HEK293 (cell line): ENCODE measurements around the gene CRACR2A.

Experiments
- CTCF ChIA-PET: fragments of 350-600 bp; formaldehyde crosslinking; extraction: SDS; loops from one replicate; lab custom pipeline; 2021; ENCODE audit warnings: antibody characterized with exemption; lab: Yijun Ruan, JAX
- POLR2A ChIA-PET: fragments of 300-600 bp; formaldehyde crosslinking; extraction: SDS; loops from one replicate; lab custom pipeline; 2020; ENCODE audit warnings: antibody characterized with exemption, inconsistent platforms; lab: Yijun Ruan, JAX
- H3K27ac ChIP-seq: fragments of 200-500 bp; sonication (Bioruptor generic); 2 replicates; pipeline ENCODE4 v1.5.1; 2014; ENCODE audit warnings: low read depth, low read length, control low read depth, inconsistent platforms; ENCODE audit errors: extremely low read depth
- H3K36me3 ChIP-seq, 2 experiments: fragments of 200-500 bp in 1 of 2; sonication (Bioruptor generic) in 1 of 2; 1 replicate in 1 of 2; 2 replicates in 1 of 2; pipeline ENCODE4 v1.5.1; 2014 to 2017; ENCODE audit warnings: inconsistent platforms in 2 of 2, low read length in 2 of 2; ENCODE audit not compliant: control insufficient read depth in 2 of 2, insufficient read depth in 1 of 2
- H3K4me1 ChIP-seq: fragments of 200-500 bp; sonication (Bioruptor generic); 2 replicates; pipeline ENCODE4 v1.5.1; 2014; ENCODE audit warnings: mild to moderate bottlenecking, low read length, inconsistent platforms; ENCODE audit not compliant: control insufficient read depth, insufficient read depth
- H3K4me3 ChIP-seq: 2 replicates; pipeline ENCODE4 v1.5.1; 2011; ENCODE audit warnings: low read depth, mild to moderate bottlenecking, control low read depth, low read length, moderate library complexity
- H3K9me3 ChIP-seq: fragments of 200-500 bp; sonication (Bioruptor generic); 2 replicates; pipeline ENCODE4 v1.5.1; 2014; ENCODE audit warnings: low read depth, low read length, inconsistent platforms; ENCODE audit not compliant: control insufficient read depth, insufficient read depth
- BCL6B ChIP-seq: fragments of 450-650 bp; formaldehyde crosslinking; IDR thresholded peaks from 2 replicates; pipeline ENCODE4 v1.5.1; 2017; ENCODE audit warnings: missing biosample characterization, missing genetic modification characterization
- GFI1B ChIP-seq: fragments of 450-650 bp; formaldehyde crosslinking; IDR thresholded peaks from 2 replicates; pipeline ENCODE4 v1.5.1; 2016; ENCODE audit warnings: missing biosample characterization, missing genetic modification characterization
- GLI4 ChIP-seq: fragments of 450-650 bp; formaldehyde crosslinking; IDR thresholded peaks from 2 replicates; pipeline ENCODE4 v1.5.1; 2016; ENCODE audit warnings: missing biosample characterization, missing genetic modification characterization
- GLIS1 ChIP-seq: fragments of 450-650 bp; formaldehyde crosslinking; IDR thresholded peaks from 2 replicates; pipeline ENCODE4 v1.5.1; 2016; ENCODE audit warnings: missing biosample characterization, missing genetic modification characterization
- IKZF3 ChIP-seq: fragments of 450-650 bp; IDR thresholded peaks from 2 replicates; pipeline ENCODE4 v1.5.0; 2018; ENCODE audit warnings: missing biosample characterization, mild to moderate bottlenecking, missing genetic modification characterization, moderate library complexity
- MEIS1 ChIP-seq: sonication (generic); formaldehyde crosslinking; IDR thresholded peaks from 2 replicates; pipeline ENCODE4 v1.8.1; 2022; ENCODE audit warnings: missing genetic modification reagents, mild to moderate bottlenecking, borderline replicate concordance
- ZBTB49 ChIP-seq: fragments of 450-650 bp; formaldehyde crosslinking; IDR thresholded peaks from 2 replicates; pipeline ENCODE4 v1.5.1; 2016; ENCODE audit warnings: missing biosample characterization, missing genetic modification characterization, low read depth
- ZNF169 ChIP-seq: fragments of 450-650 bp; formaldehyde crosslinking; IDR thresholded peaks from 2 replicates; pipeline ENCODE4 v1.5.1; 2016; ENCODE audit warnings: missing biosample characterization, missing genetic modification characterization
- ZNF214 ChIP-seq: fragments of 450-650 bp; formaldehyde crosslinking; IDR thresholded peaks from 2 replicates; pipeline ENCODE4 v1.5.1; 2017; ENCODE audit warnings: missing biosample characterization, mild to moderate bottlenecking, missing genetic modification characterization, borderline replicate concordance
- ZNF280C ChIP-seq: fragments of 450-650 bp; formaldehyde crosslinking; IDR thresholded peaks from 2 replicates; pipeline ENCODE4 v1.5.1; 2016; ENCODE audit warnings: missing biosample characterization, missing genetic modification characterization
- ZNF350 ChIP-seq: fragments of 450-650 bp; formaldehyde crosslinking; IDR thresholded peaks from 2 replicates; pipeline ENCODE4 v1.5.0; 2017; ENCODE audit warnings: missing biosample characterization, mild to moderate bottlenecking, missing genetic modification characterization
- ZNF404 ChIP-seq: fragments of 450-650 bp; formaldehyde crosslinking; IDR thresholded peaks from 2 replicates; pipeline ENCODE4 v1.5.1; 2017; ENCODE audit warnings: missing biosample characterization, missing genetic modification characterization
- ZNF433 ChIP-seq: fragments of 450-650 bp; formaldehyde crosslinking; IDR thresholded peaks from 2 replicates; pipeline ENCODE4 v1.5.1; 2016; ENCODE audit warnings: missing biosample characterization, missing genetic modification characterization, low read depth
- ZNF513 ChIP-seq: fragments of 450-650 bp; IDR thresholded peaks from 2 replicates; pipeline ENCODE4 v1.5.1; 2018; ENCODE audit warnings: missing biosample characterization, missing genetic modification characterization
- ZNF514 ChIP-seq: fragments of 450-650 bp; formaldehyde crosslinking; IDR thresholded peaks from 2 replicates; pipeline ENCODE4 v1.5.1; 2016; ENCODE audit warnings: missing biosample characterization, missing genetic modification characterization
- ZNF596 ChIP-seq: fragments of 450-650 bp; IDR thresholded peaks from 2 replicates; pipeline ENCODE4 v1.5.0; 2018; ENCODE audit warnings: missing biosample characterization, mild to moderate bottlenecking, missing genetic modification characterization, moderate library complexity

Gene CRACR2A

GRCh38 chr12:3646561-3647241, 106.2 kb downstream of the CRACR2A start (continued):
- no peak for TF ChIP-seq BCL6B (tag by site-specific recombination)
- TF ChIP-seq ZNF169: no peak
- no peak for TF ChIP-seq GLIS1 (tag by site-specific recombination)
- TF ChIP-seq MEIS1 (CRISPR knock-in tag): no peak
- no peak for TF ChIP-seq IKZF3 (tag by site-specific recombination)
- no peak for TF ChIP-seq ZNF514 (tag by site-specific recombination)
- no peak for TF ChIP-seq ZNF350

GRCh38 chr12:3645091-3645490, 107.8 kb downstream of the CRACR2A start:
- H3K9me3 ChIP-seq: no peaks in the 10 kb centered on the region
- TF ChIP-seq ZNF513 (tag by site-specific recombination): no peak
- TF ChIP-seq, all 188 proteins: peak for 0
- ChIA-PET POLR2A (no interaction called here), CTCF (no interaction called here)
- H3K36me3 ChIP-seq: no peaks in the 10 kb centered on the region
- no peaks in the 10 kb centered on the region for H3K4me1 ChIP-seq
- H3K27ac ChIP-seq: no peak overlapping the region
- H3K4me3 ChIP-seq: no peak overlapping the region

GRCh38 chr12:3644104-3644503, 108.8 kb downstream of the CRACR2A start:
- POLR2A ChIA-PET: no interaction called here
- H3K4me3 ChIP-seq: no peak overlapping the region
- no peak for TF ChIP-seq ZNF280C (tag by site-specific recombination)
- no peak for TF ChIP-seq ZNF433
- no peak for TF ChIP-seq ZNF214 (tag by site-specific recombination)
- no peak for TF ChIP-seq GFI1B (tag by site-specific recombination)
- no peak for TF ChIP-seq ZNF596
- no peak for TF ChIP-seq GLI4
- no peak for TF ChIP-seq ZNF404
- TF ChIP-seq ZBTB49 (tag by site-specific recombination): no peak
- H3K4me1 ChIP-seq: no peaks in the 10 kb centered on the region
- no peaks in the 10 kb centered on the region for H3K36me3 ChIP-seq
- H3K9me3 ChIP-seq: no peaks in the 10 kb centered on the region
- CTCF ChIA-PET: no interaction called here
- H3K27ac ChIP-seq: no peak overlapping the region
